GM12801 (cell line): Measurements from ENCODE around the gene ZNF575.

ENCODE experiments used
- TF ChIP-seq, protein P1 (sequence below): IDR thresholded peaks from one replicate; pipeline ENCODE4 v1.5.1; 2011; ENCODE audit warnings: control low read depth; ENCODE audit not compliant: insufficient read length; ENCODE audit errors: extremely low read depth

ZNF575 gene

DNA sequence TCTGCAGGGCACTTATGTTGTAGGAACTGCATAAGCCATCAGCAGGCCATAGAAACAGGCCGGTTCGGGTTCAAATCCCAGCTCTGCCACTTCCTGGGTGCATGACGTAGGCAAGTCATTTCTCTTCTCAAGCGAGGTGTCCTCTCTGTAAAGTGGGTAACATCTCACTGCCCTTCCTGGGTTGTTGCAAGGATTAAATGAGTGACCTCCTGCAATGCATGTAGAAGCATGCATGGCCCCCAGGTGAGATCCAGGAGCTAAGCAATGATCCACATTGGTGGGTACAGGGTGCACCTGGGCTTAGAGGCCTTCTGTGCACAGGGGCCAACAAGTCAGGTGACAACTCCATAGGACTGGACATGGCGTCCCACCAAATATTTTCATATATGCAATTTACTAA lies 42.2 kb upstream of the ZNF575 start:
- TF ChIP-seq, protein P1, sequence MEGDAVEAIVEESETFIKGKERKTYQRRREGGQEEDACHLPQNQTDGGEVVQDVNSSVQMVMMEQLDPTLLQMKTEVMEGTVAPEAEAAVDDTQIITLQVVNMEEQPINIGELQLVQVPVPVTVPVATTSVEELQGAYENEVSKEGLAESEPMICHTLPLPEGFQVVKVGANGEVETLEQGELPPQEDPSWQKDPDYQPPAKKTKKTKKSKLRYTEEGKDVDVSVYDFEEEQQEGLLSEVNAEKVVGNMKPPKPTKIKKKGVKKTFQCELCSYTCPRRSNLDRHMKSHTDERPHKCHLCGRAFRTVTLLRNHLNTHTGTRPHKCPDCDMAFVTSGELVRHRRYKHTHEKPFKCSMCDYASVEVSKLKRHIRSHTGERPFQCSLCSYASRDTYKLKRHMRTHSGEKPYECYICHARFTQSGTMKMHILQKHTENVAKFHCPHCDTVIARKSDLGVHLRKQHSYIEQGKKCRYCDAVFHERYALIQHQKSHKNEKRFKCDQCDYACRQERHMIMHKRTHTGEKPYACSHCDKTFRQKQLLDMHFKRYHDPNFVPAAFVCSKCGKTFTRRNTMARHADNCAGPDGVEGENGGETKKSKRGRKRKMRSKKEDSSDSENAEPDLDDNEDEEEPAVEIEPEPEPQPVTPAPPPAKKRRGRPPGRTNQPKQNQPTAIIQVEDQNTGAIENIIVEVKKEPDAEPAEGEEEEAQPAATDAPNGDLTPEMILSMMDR = no peak

DNA sequence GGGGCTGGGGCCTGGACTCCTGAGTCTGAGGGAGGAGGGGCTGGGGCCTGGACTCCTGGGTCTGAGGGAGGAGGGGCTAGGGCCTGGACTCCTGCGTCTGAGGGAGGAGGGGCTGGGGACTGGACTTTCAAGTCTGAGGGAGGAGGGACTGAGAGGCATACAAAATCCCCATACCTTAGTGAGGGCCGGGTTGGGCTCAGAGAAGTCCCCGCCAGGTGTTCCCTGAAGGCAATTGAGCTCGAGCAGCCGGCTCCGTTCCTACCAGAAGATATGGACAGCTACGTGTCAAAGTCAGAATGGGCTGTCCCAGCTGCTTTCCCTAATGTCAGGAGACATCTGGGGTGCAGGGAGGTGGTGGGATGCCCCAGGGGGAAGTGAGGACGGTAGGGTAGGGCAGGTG lies 37.9 kb upstream of the ZNF575 start:
- TF ChIP-seq, protein P1 = no peak

DNA sequence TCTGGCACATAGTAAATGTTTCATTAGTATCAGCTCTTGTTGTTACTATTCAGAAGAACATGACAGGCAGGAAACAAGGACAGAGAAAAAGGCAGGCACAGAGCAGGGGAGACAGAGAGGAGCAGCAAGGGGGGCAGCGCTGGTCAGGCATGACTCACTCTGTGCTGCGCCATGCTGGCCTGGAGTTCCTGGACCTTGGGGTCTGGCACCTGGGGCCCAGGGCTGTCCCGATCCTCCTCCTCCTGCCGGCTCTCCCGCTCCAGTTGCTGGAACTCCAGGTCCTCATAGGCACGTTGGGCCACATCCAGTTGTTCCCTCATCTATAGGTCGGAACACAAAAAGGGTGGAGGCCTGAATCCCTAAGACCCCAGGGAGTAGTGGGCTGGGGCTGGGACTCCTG lies 36.0 kb upstream of the ZNF575 start:
- TF ChIP-seq, protein P1 = no peak

DNA sequence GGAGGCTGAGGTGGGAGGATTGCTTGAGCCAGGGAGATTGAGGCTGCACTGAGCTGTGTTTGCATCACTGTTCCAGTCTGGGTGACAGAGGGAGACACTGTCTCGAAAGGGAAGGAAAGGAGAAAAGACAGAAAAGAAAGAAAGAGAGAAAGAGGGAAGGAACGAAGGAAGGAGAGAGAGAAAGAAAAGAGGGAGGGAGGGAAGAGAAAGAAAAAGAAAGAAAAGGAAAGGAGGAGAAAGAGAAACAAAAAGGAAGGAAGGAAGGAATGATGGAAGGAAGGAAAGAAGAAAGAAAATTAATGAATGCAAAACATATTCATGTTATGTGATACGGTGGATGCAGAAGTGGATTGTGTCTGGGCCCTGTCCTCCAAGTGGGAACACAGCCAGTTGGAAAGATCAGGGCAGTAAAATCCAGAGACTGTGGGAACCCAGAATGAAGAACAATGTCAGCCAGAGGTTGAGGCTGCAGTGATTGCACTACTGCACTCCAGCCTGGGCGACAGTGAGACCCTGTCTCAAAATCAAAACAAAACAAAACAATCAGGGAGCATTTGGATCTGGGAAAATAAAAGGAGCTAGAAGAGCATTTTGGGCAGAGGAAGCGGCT lies 34.6 kb upstream of the ZNF575 start:
- TF ChIP-seq, protein P1 = no peak

DNA sequence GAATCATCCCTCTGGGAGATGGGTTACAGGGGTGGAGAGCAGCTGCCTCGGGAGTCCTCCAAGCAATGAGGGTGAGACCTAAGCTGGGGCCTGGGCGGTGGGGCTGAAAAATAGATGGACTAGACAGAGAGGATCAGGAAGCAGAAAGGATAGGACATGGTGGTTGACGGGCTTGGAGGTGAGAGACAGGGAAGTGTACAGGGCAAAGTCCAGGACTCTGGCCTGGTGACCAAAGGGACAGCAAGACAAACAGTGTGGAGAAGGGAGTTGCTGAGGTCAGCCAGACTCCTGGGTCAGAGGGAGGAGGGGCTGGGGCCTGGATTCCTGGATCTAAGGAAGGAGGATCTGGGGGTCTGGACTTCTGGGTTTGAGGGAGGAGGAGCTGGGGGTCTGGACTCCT lies 33.9 kb upstream of the ZNF575 start:
- TF ChIP-seq, protein P1 = no peak

DNA sequence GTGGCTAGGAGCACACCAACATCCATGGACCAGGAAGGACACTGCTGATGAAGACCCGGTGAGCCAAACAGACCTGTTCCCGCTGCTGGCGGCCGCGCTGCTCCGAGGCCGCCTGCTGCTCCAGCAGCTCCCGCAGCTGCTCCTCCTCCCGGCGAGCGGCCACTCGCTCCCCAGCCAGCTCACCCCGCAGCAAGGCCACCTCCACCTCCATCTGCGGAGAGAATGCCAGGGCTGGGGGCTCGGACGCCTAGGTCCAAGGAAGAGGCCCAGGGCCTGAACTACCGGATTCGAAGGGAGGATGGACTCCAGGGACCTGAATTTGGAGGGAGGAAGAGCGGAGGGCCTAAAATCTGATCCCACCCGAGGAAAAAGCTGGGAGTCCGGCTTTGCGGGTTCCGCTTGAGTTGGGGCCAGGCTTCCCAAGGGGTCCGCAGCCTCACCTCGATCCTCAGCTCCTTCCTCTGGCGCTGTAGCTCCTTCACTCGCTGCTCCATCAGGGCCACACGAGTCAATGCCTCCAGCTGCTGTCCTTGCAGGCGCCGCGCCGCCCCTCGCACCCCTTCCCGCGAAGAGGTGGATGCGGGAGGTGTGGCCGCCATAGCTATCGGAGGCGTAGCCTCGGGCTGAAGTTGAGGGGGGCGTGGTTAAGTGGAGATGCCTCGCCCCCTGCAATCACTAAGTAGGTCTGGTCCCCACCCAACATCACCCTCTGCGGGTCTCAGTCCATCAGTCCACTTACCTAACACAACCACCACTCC lies 31.1 kb upstream of the ZNF575 start:
- TF ChIP-seq, protein P1 = no peak

DNA sequence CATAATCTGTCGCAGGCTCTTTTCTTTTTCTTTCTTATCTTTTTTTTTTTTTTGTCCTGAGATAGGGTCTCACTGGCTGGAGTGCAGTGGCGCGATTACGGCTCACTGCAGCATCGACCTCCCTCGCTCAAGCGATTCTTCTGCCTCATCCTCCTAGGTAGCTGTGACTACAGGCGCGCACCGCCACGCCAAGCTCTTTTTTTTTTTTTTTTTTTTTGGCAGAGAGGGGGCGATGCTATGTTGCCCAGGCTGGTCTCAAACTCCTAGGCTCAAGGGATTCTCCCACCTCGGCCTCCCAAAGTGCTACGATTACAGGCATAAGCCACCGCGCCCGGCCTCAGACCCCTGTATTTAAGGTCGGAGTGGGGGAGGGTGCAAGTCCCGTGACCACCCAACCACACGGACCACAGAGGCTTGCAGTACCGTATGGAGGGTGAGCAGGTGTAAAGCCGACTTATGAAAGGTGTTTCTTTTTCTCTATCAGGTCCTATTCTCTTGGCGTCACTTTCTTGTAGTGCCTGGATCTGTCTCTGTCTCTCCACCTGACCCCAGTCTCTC lies 30.5 kb upstream of the ZNF575 start:
- TF ChIP-seq, protein P1 = no peak
